Chondrocyte (in vitro differentiated cells): ENCODE measurements around the gene RFPL1. TPM values are rescaled to one million over a fixed set of nuclear protein-coding genes. Genes with fewer than 3 reads are reported as not detected.

Source experiments
- DNase-seq: peaks from one replicate; pipeline ENCODE4 v3.0.0; 2021; ENCODE audit warnings: mixed read lengths, low spot score
- H3K27ac Mint-ChIP-seq: one replicate; pipeline ENCODE4 v1.8.0; 2021; ENCODE audit warnings: mild to moderate bottlenecking, moderate library complexity, mixed read lengths; ENCODE audit not compliant: unreplicated experiment
- H3K27me3 Mint-ChIP-seq: 2 replicates; pipeline ENCODE4 v1.8.0; 2021; ENCODE audit warnings: low read depth, mixed read lengths
- H3K36me3 Mint-ChIP-seq: 2 replicates; pipeline ENCODE4 v1.8.0; 2021; ENCODE audit warnings: low read depth, mixed read lengths
- H3K4me1 Mint-ChIP-seq: 2 replicates; pipeline ENCODE4 v1.8.0; 2021; ENCODE audit warnings: low read depth, mild to moderate bottlenecking, mixed read lengths
- H3K4me3 Mint-ChIP-seq: one replicate; pipeline ENCODE4 v1.8.0; 2021; ENCODE audit warnings: mild to moderate bottlenecking, moderate library complexity, mixed read lengths; ENCODE audit not compliant: unreplicated experiment
- H3K9me3 Mint-ChIP-seq: 2 replicates; pipeline ENCODE4 v1.8.0; 2021; ENCODE audit warnings: low read depth, mixed read lengths
- total RNA-seq: library from RNA; stranded (reverse); gene quantifications from 3 replicates; pipeline ENCODE4 v1.2.1, GENCODE V29; 2021
- TF ChIP-seq, protein P1 (sequence below): fragments of 200-600 bp; sonication (generic); IDR thresholded peaks from 2 replicates; pipeline ENCODE4 v1.5.0; 2021; ENCODE audit warnings: antibody characterized with exemption, mild to moderate bottlenecking, moderate library complexity

Gene RFPL1
- total RNA-seq, 1 donor from 2014 or later: not detected

DNA sequence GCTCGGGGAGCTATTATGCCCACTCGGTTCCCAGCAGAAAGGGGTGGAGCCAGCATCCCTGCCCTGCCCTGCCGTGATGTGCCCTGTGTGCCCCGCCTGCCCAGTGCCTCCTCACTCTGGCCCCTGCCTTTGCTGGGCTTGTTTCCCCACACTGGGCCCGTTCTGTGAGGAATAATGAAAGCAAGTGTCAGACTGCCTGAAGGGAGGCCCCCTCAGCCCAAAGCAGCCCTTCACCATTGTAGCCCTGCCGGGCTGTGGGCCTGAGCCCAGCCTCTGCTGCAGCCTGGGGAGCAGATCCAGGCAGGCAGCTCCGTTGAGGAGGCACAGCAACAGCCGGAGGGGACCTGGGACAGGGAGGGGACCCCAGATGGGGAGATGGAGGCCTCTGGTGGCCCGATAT, 21.4 kb downstream of the RFPL1 start:
- Mint-ChIP-seq H3K27ac (no peak overlapping the region), H3K4me1 (peaks cover 28% of the 10 kb centered on the region), H3K9me3 (no peaks in the 10 kb centered on the region), H3K4me3 (no peak overlapping the region), H3K27me3 (no peaks in the 10 kb centered on the region), H3K36me3 (no peaks in the 10 kb centered on the region)
- TF ChIP-seq, protein P1, sequence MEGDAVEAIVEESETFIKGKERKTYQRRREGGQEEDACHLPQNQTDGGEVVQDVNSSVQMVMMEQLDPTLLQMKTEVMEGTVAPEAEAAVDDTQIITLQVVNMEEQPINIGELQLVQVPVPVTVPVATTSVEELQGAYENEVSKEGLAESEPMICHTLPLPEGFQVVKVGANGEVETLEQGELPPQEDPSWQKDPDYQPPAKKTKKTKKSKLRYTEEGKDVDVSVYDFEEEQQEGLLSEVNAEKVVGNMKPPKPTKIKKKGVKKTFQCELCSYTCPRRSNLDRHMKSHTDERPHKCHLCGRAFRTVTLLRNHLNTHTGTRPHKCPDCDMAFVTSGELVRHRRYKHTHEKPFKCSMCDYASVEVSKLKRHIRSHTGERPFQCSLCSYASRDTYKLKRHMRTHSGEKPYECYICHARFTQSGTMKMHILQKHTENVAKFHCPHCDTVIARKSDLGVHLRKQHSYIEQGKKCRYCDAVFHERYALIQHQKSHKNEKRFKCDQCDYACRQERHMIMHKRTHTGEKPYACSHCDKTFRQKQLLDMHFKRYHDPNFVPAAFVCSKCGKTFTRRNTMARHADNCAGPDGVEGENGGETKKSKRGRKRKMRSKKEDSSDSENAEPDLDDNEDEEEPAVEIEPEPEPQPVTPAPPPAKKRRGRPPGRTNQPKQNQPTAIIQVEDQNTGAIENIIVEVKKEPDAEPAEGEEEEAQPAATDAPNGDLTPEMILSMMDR: no peak
- peak; percentile 52 for DNase-seq

DNA sequence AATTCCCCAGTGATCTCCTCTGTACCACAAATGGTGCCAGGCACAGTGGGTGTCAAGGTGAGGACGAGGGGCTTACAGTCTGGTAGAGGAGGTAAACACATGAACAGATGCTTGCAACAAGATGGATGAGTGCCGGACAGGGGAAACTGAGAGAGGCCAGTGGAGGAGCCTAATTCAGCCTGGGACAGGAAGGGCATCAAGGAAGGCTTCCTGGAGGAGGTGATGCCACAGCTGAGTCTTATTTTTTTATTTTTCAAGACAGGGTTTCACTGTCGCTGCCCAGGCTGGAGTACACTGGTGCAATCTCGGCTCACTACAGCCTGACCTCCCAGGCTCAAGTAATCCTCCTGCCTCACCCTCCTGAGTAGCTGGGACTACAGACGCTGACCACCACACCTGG, 22.9 kb downstream of the RFPL1 start:
- H3K27ac Mint-ChIP-seq: no peak overlapping the region
- H3K4me3 Mint-ChIP-seq: no peak overlapping the region
- DNase-seq: peak; percentile 20
- H3K4me1 Mint-ChIP-seq: peaks cover 16% of the 10 kb centered on the region
- H3K27me3 Mint-ChIP-seq: no peaks in the 10 kb centered on the region
- no peaks in the 10 kb centered on the region for H3K36me3 Mint-ChIP-seq
- H3K9me3 Mint-ChIP-seq: no peaks in the 10 kb centered on the region
- TF ChIP-seq, protein P1: no peak

DNA sequence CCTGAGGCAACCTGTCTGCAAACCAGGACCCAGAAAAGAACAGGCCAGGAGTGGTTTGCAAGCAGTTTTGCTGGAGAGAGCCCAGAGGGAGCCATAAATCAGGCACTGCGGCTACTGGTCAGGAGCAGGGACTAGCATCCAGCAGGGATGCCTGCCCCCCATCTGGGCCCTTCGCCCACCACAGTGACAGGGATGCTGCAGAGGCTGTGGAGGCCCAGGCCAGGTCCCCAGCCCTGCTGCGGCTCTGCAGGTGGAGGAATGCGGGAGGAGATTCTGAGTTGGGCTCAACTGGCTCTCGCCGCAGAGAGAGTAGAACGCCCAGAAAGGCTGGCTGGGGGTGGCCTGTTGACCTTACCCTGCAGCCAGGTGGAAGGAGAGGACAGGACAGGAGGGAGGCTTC, 25.2 kb downstream of the RFPL1 start:
- no peak overlapping the region for H3K27ac Mint-ChIP-seq
- no peak overlapping the region for H3K4me3 Mint-ChIP-seq
- DNase-seq: no peak
- H3K4me1 Mint-ChIP-seq: no peaks in the 10 kb centered on the region
- H3K36me3 Mint-ChIP-seq: no peaks in the 10 kb centered on the region
- peaks cover 5% of the 10 kb centered on the region for H3K27me3 Mint-ChIP-seq
- TF ChIP-seq, protein P1: no peak
- H3K9me3 Mint-ChIP-seq: no peaks in the 10 kb centered on the region

DNA sequence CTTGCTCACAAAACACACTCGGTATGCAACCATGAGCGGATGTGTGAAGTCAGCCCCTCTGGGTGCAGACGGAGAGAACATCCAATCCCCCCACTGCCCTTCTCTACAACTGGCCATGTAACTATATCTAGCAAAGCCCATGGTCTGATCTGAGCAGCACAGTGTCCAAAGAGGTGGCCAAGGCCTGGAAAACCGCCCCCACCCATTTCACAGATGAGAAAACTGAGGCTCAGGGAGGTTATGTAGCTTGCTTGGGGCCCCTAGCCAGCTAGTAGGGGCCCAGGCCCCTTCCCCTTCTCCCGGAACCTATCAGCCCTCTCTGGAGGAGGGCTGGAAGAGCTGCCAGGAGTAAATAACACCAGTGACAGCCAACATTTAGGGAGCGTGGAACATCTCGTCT, 26.2 kb downstream of the RFPL1 start:
- Mint-ChIP-seq H3K4me3 (no peak overlapping the region), H3K27me3 (peaks cover 8% of the 10 kb centered on the region), H3K27ac (no peak overlapping the region), H3K4me1 (no peaks in the 10 kb centered on the region), H3K36me3 (no peaks in the 10 kb centered on the region), H3K9me3 (no peaks in the 10 kb centered on the region)
- no peak for DNase-seq
- TF ChIP-seq, protein P1: no peak

DNA sequence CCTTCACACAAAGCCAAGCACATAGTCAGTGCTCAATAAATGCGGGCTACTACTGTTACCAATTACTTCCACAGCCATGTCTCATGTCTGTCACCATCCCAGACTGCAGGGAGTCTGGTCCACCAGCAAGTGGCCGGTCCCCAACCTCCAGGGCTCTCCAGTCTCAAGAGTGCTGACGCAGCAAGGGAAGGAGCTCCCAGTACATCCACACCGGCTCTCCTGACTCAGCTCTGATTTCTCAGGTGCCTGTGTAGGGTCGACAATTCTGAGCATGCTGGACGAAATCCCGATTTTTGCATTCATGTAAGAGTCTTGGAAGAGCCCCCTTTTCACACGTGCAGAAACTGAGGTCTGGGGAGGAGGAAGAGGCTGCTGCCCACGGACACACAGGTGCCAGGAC, 31.4 kb downstream of the RFPL1 start:
- H3K4me1 Mint-ChIP-seq: peaks cover 8% of the 10 kb centered on the region
- peak overlapping the region; percentile 59 for H3K27ac Mint-ChIP-seq
- no peaks in the 10 kb centered on the region for H3K9me3 Mint-ChIP-seq
- no peak for DNase-seq
- peak overlapping the region; percentile 71 for H3K4me3 Mint-ChIP-seq
- TF ChIP-seq, protein P1: no peak
- no peaks in the 10 kb centered on the region for H3K36me3 Mint-ChIP-seq
- H3K27me3 Mint-ChIP-seq: peaks cover 31% of the 10 kb centered on the region
